GM12878 (cell line): ENCODE results near the gene FLT1. TPM values are rescaled to one million over a fixed set of nuclear protein-coding genes. Genes with fewer than 3 reads are reported as not detected.

Source experiments
- CEBPZ ChIP-seq: fragments of 150-350 bp; IDR thresholded peaks from 2 replicates; pipeline ENCODE4 v1.6.1; 2016; ENCODE audit warnings: low read depth, low read length
- CHD1 ChIP-seq: IDR thresholded peaks from 2 replicates; pipeline ENCODE4 v1.6.1; 2012; ENCODE audit warnings: low read depth, low read length, improper control_type of control experiment
- CHD4 ChIP-seq: fragments of 200-600 bp; sonication (generic); IDR thresholded peaks from 2 replicates; pipeline ENCODE4 v1.6.1; 2016; ENCODE audit warnings: mild to moderate bottlenecking
- CREB1 ChIP-seq: IDR thresholded peaks from 2 replicates; pipeline ENCODE4 v1.6.1; 2012; ENCODE audit warnings: low read depth, mild to moderate bottlenecking, inconsistent platforms
- E2F8 ChIP-seq: fragments of 450-650 bp; IDR thresholded peaks from 2 replicates; pipeline ENCODE4 v1.6.1; 2018; ENCODE audit warnings: mild to moderate bottlenecking, low read depth, moderate library complexity; ENCODE audit not compliant: partially characterized antibody
- E4F1 ChIP-seq: fragments of 450-650 bp; IDR thresholded peaks from 2 replicates; pipeline ENCODE4 v1.6.1; 2018; ENCODE audit warnings: borderline replicate concordance, mild to moderate bottlenecking; ENCODE audit not compliant: partially characterized antibody
- FOXK2 ChIP-seq: fragments of 450-650 bp; IDR thresholded peaks from 2 replicates; pipeline ENCODE4 v1.6.1; 2017; ENCODE audit warnings: mild to moderate bottlenecking, moderate library complexity
- FOXM1 ChIP-seq: IDR thresholded peaks from 2 replicates; pipeline ENCODE4 v1.6.1; 2012; ENCODE audit warnings: low read depth, mild to moderate bottlenecking, inconsistent platforms, low read length, moderate library complexity
- HDGF ChIP-seq: fragments of 450-650 bp; IDR thresholded peaks from 2 replicates; pipeline ENCODE4 v1.6.1; 2016; ENCODE audit warnings: antibody characterized with exemption
- IKZF1 ChIP-seq: fragments of 450-650 bp; conservative IDR thresholded peaks from 2 replicates; pipeline ENCODE4 v1.6.1; 2017; ENCODE audit warnings: antibody characterized with exemption, mild to moderate bottlenecking
- MTA2 ChIP-seq: fragments of 450-650 bp; IDR thresholded peaks from 2 replicates; pipeline ENCODE4 v1.6.1; 2016; ENCODE audit warnings: low read depth, mild to moderate bottlenecking, moderate library complexity
- NBN ChIP-seq: fragments of 450-650 bp; IDR thresholded peaks from 2 replicates; pipeline ENCODE4 v1.6.1; 2016
- NFIC ChIP-seq: IDR thresholded peaks from 2 replicates; pipeline ENCODE4 v1.6.1; 2012; ENCODE audit warnings: low read depth, mild to moderate bottlenecking, inconsistent platforms, low read length, moderate library complexity
- RELA ChIP-seq: fragments of 450-650 bp; IDR thresholded peaks from 2 replicates; pipeline ENCODE4 v1.8.0; 2014; ENCODE audit warnings: borderline replicate concordance; ENCODE audit not compliant: partially characterized antibody
- RUNX3 ChIP-seq: IDR thresholded peaks from 2 replicates; pipeline ENCODE4 v1.6.1; 2012; ENCODE audit warnings: low read length, inconsistent platforms
- SPI1 ChIP-seq: IDR thresholded peaks from 2 replicates; pipeline ENCODE4 v1.6.1; 2011; ENCODE audit warnings: low read depth, mild to moderate bottlenecking, low read length, moderate library complexity, borderline replicate concordance; ENCODE audit not compliant: insufficient read depth
- ZBTB40 ChIP-seq: fragments of 450-650 bp; IDR thresholded peaks from 2 replicates; pipeline ENCODE4 v1.6.1; 2016; ENCODE audit warnings: mild to moderate bottlenecking, moderate library complexity, borderline replicate concordance
- ZSCAN29 ChIP-seq: fragments of 450-650 bp; IDR thresholded peaks from 2 replicates; pipeline ENCODE4 v1.6.1; 2017; ENCODE audit warnings: mild to moderate bottlenecking, moderate library complexity
- polyA plus RNA-seq, 11 experiments: library from polyadenylated mRNA; depleted of rRNA in 4 of 11; unstranded in 6 of 11; stranded (reverse) in 5 of 11; fragments of >200 nt; fragmentation: Nextera tagmentation in 4 of 11; fragmentation: Illumina TruSeq in 1 of 11; extraction: Ambion mirVana in 4 of 11; extraction: Trizol in 1 of 11; gene quantifications; 1 replicate in 1 of 11; 2 replicates in 10 of 11; pipeline versions ENCODE4 v1.2.1 to v1.2.3, GENCODE V29; 2011 to 2016; ENCODE audit warnings: inconsistent platforms in 2 of 11, missing spikeins in 2 of 11, low read depth in 1 of 11
- total RNA-seq, 4 experiments: library from RNA; depleted of rRNA in 3 of 4; stranded (reverse); fragments of >200 nt in 3 of 4; fragmentation: Illumina TruSeq in 1 of 4; extraction: Trizol in 1 of 4; gene quantifications; 2 replicates each; pipeline versions ENCODE4 v1.2.1 to v1.2.3, GENCODE V29; 2013 to 2021

The FLT1 gene
- total and polyA plus RNA-seq, 10 of the 15 experiments (the other 5 are each of a cell fraction or from before 2014, with no cell fraction given): 0.55 to 5.6 (median 0.84) TPM

- TF ChIP-seq ZBTB40 (no peak), E2F8 (no peak), CHD4 (no peak), FOXM1 (no peak), CHD1 (no peak), CEBPZ (no peak), MTA2 (no peak), NFIC (0 out of 2 replicates have a peak, but pooled peaks have one; percentile 24), ZSCAN29 (no peak), NBN (peak; percentile 38; the same call in 1 of the 2 replicates), E4F1 (no peak), IKZF1 (peak; percentile 38), HDGF (no peak), RUNX3 (peak; percentile 48), SPI1 (peak; percentile 94), FOXK2 (no peak), RELA (no peak), CREB1 (no peak)
These were observed 32.7 kb upstream of the FLT1 start (continued) for GRCh38 chr13:28527629-28528028.
